ENCODE results near the gene CACNG1.

CACNG1 gene

GRCh38 chr17:67056746-67057490 is 12.6 kb downstream of the CACNG1 start:
- H2AK5ac ChIP-seq (ENCODE audit: low read length, severe bottlenecking): no peak overlapping the region
- H2BK15ac ChIP-seq (ENCODE audit: low read depth, poor library complexity, severe bottlenecking): no peak overlapping the region
- H3K79me1 ChIP-seq (replicated peaks; ENCODE audit: low read length, poor library complexity, severe bottlenecking): no peaks in the 10 kb centered on the region
- no peaks in the 10 kb centered on the region for H3K4me1 ChIP-seq (ENCODE audit: control insufficient read depth, insufficient read depth, low read depth, low read length)
- H3K18ac ChIP-seq (ENCODE audit: low read depth in 1 of 2, low read length in 2 of 2): no peak overlapping the region
- H2AFZ ChIP-seq (ENCODE audit: low read depth, low read length): no peak overlapping the region
- no peak overlapping the region for H4K8ac ChIP-seq (ENCODE audit: low read length)
- no peak overlapping the region for H2BK5ac ChIP-seq (ENCODE audit: low read depth, low read length, poor library complexity, severe bottlenecking)
- no peak overlapping the region for H3K4me3 ChIP-seq (ENCODE audit: insufficient read depth in 1 of 2, low read depth in 1 of 2, low read length in 2 of 2)
- DNase-seq: no peak
- H3K14ac ChIP-seq (ENCODE audit: low read length in 2 of 2): no peak overlapping the region
- H3K4ac ChIP-seq (ENCODE audit: low read depth in 1 of 2, low read length in 2 of 2): no peak overlapping the region
- peaks cover 0 to 7% of the 10 kb centered on the region in 2 experiments for H3K27me3 ChIP-seq (ENCODE audit: control insufficient read depth in 1 of 2, insufficient read depth in 1 of 2, low read length in 2 of 2)
- no peak overlapping the region for H3K27ac ChIP-seq (ENCODE audit: low read length, poor library complexity, severe bottlenecking)
- H2BK12ac ChIP-seq (ENCODE audit: low read length in 2 of 2): no peak overlapping the region
- H3K9ac ChIP-seq (ENCODE audit: low read length): no peak overlapping the region
- no peaks in the 10 kb centered on the region for H3K36me3 ChIP-seq (ENCODE audit: control insufficient read depth in 1 of 2, insufficient read depth in 2 of 2, low read depth in 1 of 2, low read length in 2 of 2)
- H2BK120ac ChIP-seq (ENCODE audit: low read depth, low read length): no peak overlapping the region
- no peak overlapping the region for H4K91ac ChIP-seq (ENCODE audit: low read length)
- H3K4me2 ChIP-seq (ENCODE audit: low read length, poor library complexity, severe bottlenecking): no peak overlapping the region
- no peaks in the 10 kb centered on the region for H3K9me3 ChIP-seq (ENCODE audit: control insufficient read depth, low read length)
- no peak overlapping the region for H3K23ac ChIP-seq (ENCODE audit: low read length in 2 of 2)
- WGBS: 90% methylated on average over 17 of the region's 18 CpGs

GRCh38 chr17:67058036-67058435 is 13.7 kb downstream of the CACNG1 start:
- no peak overlapping the region for H3K14ac ChIP-seq (ENCODE audit: low read length in 2 of 2)
- H2BK120ac ChIP-seq (ENCODE audit: low read depth, low read length): no peak overlapping the region
- H2BK12ac ChIP-seq (ENCODE audit: low read length in 2 of 2): no peak overlapping the region
- no peak overlapping the region for H3K23ac ChIP-seq (ENCODE audit: low read length in 2 of 2)
- no peaks in the 10 kb centered on the region for H3K36me3 ChIP-seq (ENCODE audit: control insufficient read depth in 1 of 2, insufficient read depth in 2 of 2, low read depth in 1 of 2, low read length in 2 of 2)
- H3K79me1 ChIP-seq (replicated peaks; ENCODE audit: low read length, poor library complexity, severe bottlenecking): no peaks in the 10 kb centered on the region
- H3K4me2 ChIP-seq (ENCODE audit: low read length, poor library complexity, severe bottlenecking): no peak overlapping the region
- no peak overlapping the region for H3K4ac ChIP-seq (ENCODE audit: low read depth in 1 of 2, low read length in 2 of 2)
- H3K9me3 ChIP-seq (ENCODE audit: control insufficient read depth, low read length): no peaks in the 10 kb centered on the region
- no peak overlapping the region for H2AK5ac ChIP-seq (ENCODE audit: low read length, severe bottlenecking)
- H3K9ac ChIP-seq (ENCODE audit: low read length): no peak overlapping the region
- no peak overlapping the region for H2AFZ ChIP-seq (ENCODE audit: low read depth, low read length)
- no peak overlapping the region for H3K27ac ChIP-seq (ENCODE audit: low read length, poor library complexity, severe bottlenecking)
- peaks cover 0 to 7% of the 10 kb centered on the region in 2 experiments for H3K27me3 ChIP-seq (ENCODE audit: control insufficient read depth in 1 of 2, insufficient read depth in 1 of 2, low read length in 2 of 2)
- over 99% methylated on average over 8 of the region's 8 CpGs for WGBS
- no peak overlapping the region for H3K18ac ChIP-seq (ENCODE audit: low read depth in 1 of 2, low read length in 2 of 2)
- no peak overlapping the region for H2BK5ac ChIP-seq (ENCODE audit: low read depth, low read length, poor library complexity, severe bottlenecking)
- H4K8ac ChIP-seq (ENCODE audit: low read length): no peak overlapping the region
- DNase-seq: no peak
- no peak overlapping the region for H4K91ac ChIP-seq (ENCODE audit: low read length)
- H3K4me3 ChIP-seq (ENCODE audit: insufficient read depth in 1 of 2, low read depth in 1 of 2, low read length in 2 of 2): no peak overlapping the region
- H3K4me1 ChIP-seq (ENCODE audit: control insufficient read depth, insufficient read depth, low read depth, low read length): no peaks in the 10 kb centered on the region
- no peak overlapping the region for H2BK15ac ChIP-seq (ENCODE audit: low read depth, poor library complexity, severe bottlenecking)

- Histone ChIP-seq H2AK5ac (ENCODE audit: low read length, severe bottlenecking) (no peak overlapping the region), H3K4me1 (ENCODE audit: control insufficient read depth, insufficient read depth, low read depth, low read length) (no peaks in the 10 kb centered on the region), H3K14ac (ENCODE audit: low read length in 2 of 2) (no peak overlapping the region), H3K4me2 (ENCODE audit: low read length, poor library complexity, severe bottlenecking) (no peak overlapping the region), H2BK12ac (ENCODE audit: low read length in 2 of 2) (no peak overlapping the region), H2AFZ (ENCODE audit: low read depth, low read length) (no peak overlapping the region), H3K27ac (ENCODE audit: low read length, poor library complexity, severe bottlenecking) (no peak overlapping the region), H2BK120ac (ENCODE audit: low read depth, low read length) (no peak overlapping the region), H3K18ac (ENCODE audit: low read depth in 1 of 2, low read length in 2 of 2) (no peak overlapping the region), H3K9me3 (ENCODE audit: control insufficient read depth, low read length) (no peaks in the 10 kb centered on the region), H3K79me1 (replicated peaks; ENCODE audit: low read length, poor library complexity, severe bottlenecking) (no peaks in the 10 kb centered on the region), H3K9ac (ENCODE audit: low read length) (no peak overlapping the region), H3K27me3 (ENCODE audit: control insufficient read depth in 1 of 2, insufficient read depth in 1 of 2, low read length in 2 of 2) (no peaks in the 10 kb centered on the region), H4K8ac (ENCODE audit: low read length) (no peak overlapping the region), H2BK15ac (ENCODE audit: low read depth, poor library complexity, severe bottlenecking) (no peak overlapping the region), H4K91ac (ENCODE audit: low read length) (no peak overlapping the region), H3K36me3 (ENCODE audit: control insufficient read depth in 1 of 2, insufficient read depth in 2 of 2, low read depth in 1 of 2, low read length in 2 of 2) (no peaks in the 10 kb centered on the region), H2BK5ac (ENCODE audit: low read depth, low read length, poor library complexity, severe bottlenecking) (no peak overlapping the region), H3K4ac (ENCODE audit: low read depth in 1 of 2, low read length in 2 of 2) (no peak overlapping the region), H3K23ac (ENCODE audit: low read length in 2 of 2) (no peak overlapping the region), H3K4me3 (ENCODE audit: insufficient read depth in 1 of 2, low read depth in 1 of 2, low read length in 2 of 2) (no peak overlapping the region)
- WGBS: 89% methylated on average over 6 of the region's 6 CpGs
- DNase-seq: no peak
Observed at GRCh38 chr17:67059372-67059771, 15.0 kb downstream of the CACNG1 start.

- no peak overlapping the region for H3K4me3 ChIP-seq (ENCODE audit: insufficient read depth in 1 of 2, low read depth in 1 of 2, low read length in 2 of 2)
- no peak overlapping the region for H3K18ac ChIP-seq (ENCODE audit: low read depth in 1 of 2, low read length in 2 of 2)
- WGBS: 88% methylated on average over 6 of the region's 6 CpGs
- no peak overlapping the region for H3K27ac ChIP-seq (ENCODE audit: low read length, poor library complexity, severe bottlenecking)
- no peak for DNase-seq
- no peaks in the 10 kb centered on the region for H3K4me1 ChIP-seq (ENCODE audit: control insufficient read depth, insufficient read depth, low read depth, low read length)
- no peak overlapping the region for H3K23ac ChIP-seq (ENCODE audit: low read length in 2 of 2)
- H2BK5ac ChIP-seq (ENCODE audit: low read depth, low read length, poor library complexity, severe bottlenecking): no peak overlapping the region
- H3K9me3 ChIP-seq (ENCODE audit: control insufficient read depth, low read length): no peaks in the 10 kb centered on the region
- H3K4ac ChIP-seq (ENCODE audit: low read depth in 1 of 2, low read length in 2 of 2): no peak overlapping the region
- H3K79me1 ChIP-seq (replicated peaks; ENCODE audit: low read length, poor library complexity, severe bottlenecking): no peaks in the 10 kb centered on the region
- H2BK15ac ChIP-seq (ENCODE audit: low read depth, poor library complexity, severe bottlenecking): no peak overlapping the region
- H3K27me3 ChIP-seq (ENCODE audit: control insufficient read depth in 1 of 2, insufficient read depth in 1 of 2, low read length in 2 of 2): no peaks in the 10 kb centered on the region
- H2AK5ac ChIP-seq (ENCODE audit: low read length, severe bottlenecking): no peak overlapping the region
- no peak overlapping the region for H3K4me2 ChIP-seq (ENCODE audit: low read length, poor library complexity, severe bottlenecking)
- no peak overlapping the region for H4K91ac ChIP-seq (ENCODE audit: low read length)
- H2BK12ac ChIP-seq (ENCODE audit: low read length in 2 of 2): no peak overlapping the region
- no peak overlapping the region for H3K9ac ChIP-seq (ENCODE audit: low read length)
- no peak overlapping the region for H2BK120ac ChIP-seq (ENCODE audit: low read depth, low read length)
- H3K14ac ChIP-seq (ENCODE audit: low read length in 2 of 2): no peak overlapping the region
- no peak overlapping the region for H4K8ac ChIP-seq (ENCODE audit: low read length)
- no peaks in the 10 kb centered on the region for H3K36me3 ChIP-seq (ENCODE audit: control insufficient read depth in 1 of 2, insufficient read depth in 2 of 2, low read depth in 1 of 2, low read length in 2 of 2)
- H2AFZ ChIP-seq (ENCODE audit: low read depth, low read length): no peak overlapping the region
Observed at GRCh38 chr17:67063141-67063540, 18.8 kb downstream of the CACNG1 start.
